ENCODE data around the gene CLSTN2.

The CLSTN2 gene

DNA sequence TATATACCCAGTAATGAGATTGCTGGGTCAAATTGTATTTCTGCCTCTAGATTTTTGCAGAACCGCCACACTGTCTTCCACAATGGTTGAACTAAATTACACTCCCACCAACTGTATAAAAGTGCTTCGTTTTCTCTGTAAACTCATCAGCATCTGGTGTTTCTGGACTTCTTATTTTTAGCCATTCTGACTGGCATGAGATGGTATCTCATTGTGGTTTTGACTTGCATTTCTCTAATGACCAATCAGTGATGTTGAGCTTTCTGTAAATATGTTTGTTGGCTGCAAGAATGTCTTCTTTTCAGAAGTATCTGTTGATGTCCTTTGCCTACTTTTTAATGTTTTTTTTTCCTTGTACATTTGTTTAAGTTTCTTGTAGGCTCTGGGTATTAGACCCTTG, 560.0 kb downstream of the CLSTN2 start:
- H3K9me3 ChIP-seq (ENCODE audit: control insufficient read depth in 1 of 2, low read length in 2 of 2): no peaks in the 10 kb centered on the region
- H3K27me3 ChIP-seq (ENCODE audit: control insufficient read depth in 1 of 2, insufficient read depth in 2 of 2, low read length in 2 of 2): no peaks in the 10 kb centered on the region
- no peaks in the 10 kb centered on the region for H3K4me1 ChIP-seq (ENCODE audit: control insufficient read depth in 1 of 2, insufficient read depth in 2 of 2, low read length in 2 of 2)
- H3K27ac ChIP-seq (ENCODE audit: low read depth, low read length): no peak overlapping the region
- H3K36me3 ChIP-seq (ENCODE audit: control insufficient read depth in 1 of 2, insufficient read depth in 2 of 2, low read length in 2 of 2): no peaks in the 10 kb centered on the region
- H3K4me3 ChIP-seq (ENCODE audit: low read depth in 1 of 2, low read length in 2 of 2): no peak overlapping the region
- H3K9ac ChIP-seq (ENCODE audit: low read depth in 1 of 2, low read length in 2 of 2): no peak overlapping the region

DNA sequence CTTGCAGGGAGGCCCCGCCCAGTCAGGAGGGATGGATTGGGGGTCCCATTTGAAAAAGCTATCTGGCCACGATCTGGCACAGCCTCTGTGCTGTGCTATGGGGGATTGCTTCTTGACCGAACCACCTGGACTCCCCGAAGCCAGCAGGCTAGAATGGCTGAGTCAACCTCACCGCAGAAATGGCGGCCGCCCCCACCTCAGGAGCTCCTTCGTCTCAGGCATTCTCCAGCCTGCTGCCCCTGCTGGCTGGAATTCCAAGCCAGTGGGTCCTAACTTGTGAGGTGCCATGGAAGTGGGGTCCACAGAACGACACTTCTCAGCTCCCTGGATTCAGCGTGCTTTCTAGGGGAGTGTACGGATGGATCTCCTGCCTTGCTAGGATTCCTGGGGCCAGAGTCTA, 562.3 kb downstream of the CLSTN2 start:
- H3K27ac ChIP-seq (ENCODE audit: low read depth, low read length): no peak overlapping the region
- H3K9ac ChIP-seq (ENCODE audit: low read depth in 1 of 2, low read length in 2 of 2): no peak overlapping the region
- H3K36me3 ChIP-seq (ENCODE audit: control insufficient read depth in 1 of 2, insufficient read depth in 2 of 2, low read length in 2 of 2): no peaks in the 10 kb centered on the region
- no peak overlapping the region for H3K4me3 ChIP-seq (ENCODE audit: low read depth in 1 of 2, low read length in 2 of 2)
- no peaks in the 10 kb centered on the region for H3K27me3 ChIP-seq (ENCODE audit: control insufficient read depth in 1 of 2, insufficient read depth in 2 of 2, low read length in 2 of 2)
- no peaks in the 10 kb centered on the region for H3K4me1 ChIP-seq (ENCODE audit: control insufficient read depth in 1 of 2, insufficient read depth in 2 of 2, low read length in 2 of 2)
- no peaks in the 10 kb centered on the region for H3K9me3 ChIP-seq (ENCODE audit: control insufficient read depth in 1 of 2, low read length in 2 of 2)

DNA sequence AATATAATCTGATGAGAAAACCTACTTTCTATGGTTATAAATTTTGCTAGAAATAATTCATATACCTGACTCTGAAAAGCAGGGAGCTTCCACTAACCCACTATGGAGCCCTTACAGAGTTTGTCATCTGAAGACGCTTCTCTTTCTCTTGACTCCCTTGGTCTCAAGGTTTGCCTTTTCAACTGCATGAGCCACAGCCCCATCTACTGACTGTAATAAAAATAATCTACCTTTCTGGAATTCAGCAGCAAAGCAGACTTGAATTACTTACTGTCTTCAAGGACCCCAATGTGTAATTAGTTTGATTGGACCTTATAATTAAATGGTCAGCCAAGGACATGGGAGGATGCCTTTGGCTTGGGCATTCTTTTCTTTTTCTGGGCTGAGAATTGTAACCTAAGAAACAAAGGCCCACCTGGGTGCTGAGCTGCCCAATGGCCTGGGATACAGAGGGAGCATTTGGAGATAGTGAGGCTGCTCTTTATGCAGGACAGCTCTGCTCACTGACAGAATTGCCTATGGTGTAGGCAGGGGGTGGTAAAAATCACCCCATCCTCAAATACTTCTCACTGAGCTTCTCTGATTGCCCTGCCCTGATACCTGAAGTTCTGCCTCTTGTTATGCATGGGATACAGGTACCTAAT, 564.3 kb downstream of the CLSTN2 start:
- H3K4me1 ChIP-seq (ENCODE audit: control insufficient read depth in 1 of 2, insufficient read depth in 2 of 2, low read length in 2 of 2): no peaks in the 10 kb centered on the region
- H3K27me3 ChIP-seq (ENCODE audit: control insufficient read depth in 1 of 2, insufficient read depth in 2 of 2, low read length in 2 of 2): no peaks in the 10 kb centered on the region
- H3K9ac ChIP-seq (ENCODE audit: low read depth in 1 of 2, low read length in 2 of 2): no peak overlapping the region
- H3K4me3 ChIP-seq (ENCODE audit: low read depth in 1 of 2, low read length in 2 of 2): no peak overlapping the region
- no peaks in the 10 kb centered on the region for H3K36me3 ChIP-seq (ENCODE audit: control insufficient read depth in 1 of 2, insufficient read depth in 2 of 2, low read length in 2 of 2)
- H3K9me3 ChIP-seq (ENCODE audit: control insufficient read depth in 1 of 2, low read length in 2 of 2): no peaks in the 10 kb centered on the region
- H3K27ac ChIP-seq (ENCODE audit: low read depth, low read length): no peak overlapping the region

DNA sequence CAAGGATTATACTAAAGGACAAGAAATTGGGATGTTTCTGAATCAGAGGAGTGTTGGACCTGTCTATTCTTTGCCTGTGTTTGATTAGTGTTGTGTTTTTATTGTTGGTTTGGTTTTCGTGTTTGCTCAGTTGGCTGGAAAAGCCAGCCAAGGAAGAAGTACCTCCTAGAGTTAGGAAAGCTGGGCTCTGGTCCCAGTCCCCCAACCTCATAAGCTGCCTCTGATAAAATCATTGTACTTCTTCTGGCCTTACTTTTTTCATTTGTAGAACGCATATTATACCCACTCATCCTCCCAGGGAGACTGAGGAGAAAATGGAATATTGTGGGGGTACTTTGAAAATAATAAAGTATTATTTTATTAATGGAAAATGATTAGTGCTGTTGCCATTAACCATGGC, 565.5 kb downstream of the CLSTN2 start:
- no peak overlapping the region for H3K9ac ChIP-seq (ENCODE audit: low read depth in 1 of 2, low read length in 2 of 2)
- no peaks in the 10 kb centered on the region for H3K27me3 ChIP-seq (ENCODE audit: control insufficient read depth in 1 of 2, insufficient read depth in 2 of 2, low read length in 2 of 2)
- no peak overlapping the region for H3K4me3 ChIP-seq (ENCODE audit: low read depth in 1 of 2, low read length in 2 of 2)
- no peaks in the 10 kb centered on the region for H3K9me3 ChIP-seq (ENCODE audit: control insufficient read depth in 1 of 2, low read length in 2 of 2)
- no peaks in the 10 kb centered on the region for H3K36me3 ChIP-seq (ENCODE audit: control insufficient read depth in 1 of 2, insufficient read depth in 2 of 2, low read length in 2 of 2)
- no peaks in the 10 kb centered on the region for H3K4me1 ChIP-seq (ENCODE audit: control insufficient read depth in 1 of 2, insufficient read depth in 2 of 2, low read length in 2 of 2)
- no peak overlapping the region for H3K27ac ChIP-seq (ENCODE audit: low read depth, low read length)

DNA sequence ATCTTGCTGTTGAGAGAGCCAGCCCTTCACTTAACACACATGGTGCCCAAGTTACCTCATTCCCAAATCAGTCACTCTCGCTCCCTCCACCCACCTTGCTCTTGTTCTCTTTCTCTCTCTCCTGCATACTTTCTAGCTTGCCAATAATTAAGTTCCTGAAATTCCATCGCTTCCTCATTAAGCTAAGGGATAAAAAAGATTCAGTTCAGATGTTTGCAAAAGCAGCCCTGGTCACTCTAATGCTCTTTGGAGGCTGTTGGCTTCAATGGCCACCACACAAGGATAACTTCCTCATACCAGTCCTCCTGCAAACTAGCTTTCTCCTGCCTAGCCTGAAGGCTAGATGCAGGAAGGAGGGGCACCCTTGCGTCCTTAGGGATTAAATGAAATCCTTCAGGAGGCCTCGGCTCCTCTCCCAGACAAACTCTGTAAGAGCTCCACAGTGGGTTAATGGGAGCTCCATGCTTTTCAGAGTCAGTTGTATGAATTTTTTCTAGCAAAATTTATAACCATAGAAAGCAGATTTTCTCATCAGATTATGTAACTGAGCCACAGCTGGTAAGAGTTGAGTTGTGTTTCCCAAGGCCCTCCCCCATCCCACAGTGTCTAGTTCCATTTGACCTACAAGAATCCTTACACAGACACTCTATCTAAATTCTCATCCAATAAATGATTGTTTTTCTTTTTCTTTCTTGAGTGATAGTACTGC, 566.2 kb downstream of the CLSTN2 start:
- Histone ChIP-seq H3K9me3 (ENCODE audit: control insufficient read depth in 1 of 2, low read length in 2 of 2) (no peaks in the 10 kb centered on the region), H3K27ac (ENCODE audit: low read depth, low read length) (no peak overlapping the region), H3K4me3 (ENCODE audit: low read depth in 1 of 2, low read length in 2 of 2) (no peak overlapping the region), H3K27me3 (ENCODE audit: control insufficient read depth in 1 of 2, insufficient read depth in 2 of 2, low read length in 2 of 2) (no peaks in the 10 kb centered on the region), H3K9ac (ENCODE audit: low read depth in 1 of 2, low read length in 2 of 2) (no peak overlapping the region), H3K36me3 (ENCODE audit: control insufficient read depth in 1 of 2, insufficient read depth in 2 of 2, low read length in 2 of 2) (no peaks in the 10 kb centered on the region), H3K4me1 (ENCODE audit: control insufficient read depth in 1 of 2, insufficient read depth in 2 of 2, low read length in 2 of 2) (no peaks in the 10 kb centered on the region)

DNA sequence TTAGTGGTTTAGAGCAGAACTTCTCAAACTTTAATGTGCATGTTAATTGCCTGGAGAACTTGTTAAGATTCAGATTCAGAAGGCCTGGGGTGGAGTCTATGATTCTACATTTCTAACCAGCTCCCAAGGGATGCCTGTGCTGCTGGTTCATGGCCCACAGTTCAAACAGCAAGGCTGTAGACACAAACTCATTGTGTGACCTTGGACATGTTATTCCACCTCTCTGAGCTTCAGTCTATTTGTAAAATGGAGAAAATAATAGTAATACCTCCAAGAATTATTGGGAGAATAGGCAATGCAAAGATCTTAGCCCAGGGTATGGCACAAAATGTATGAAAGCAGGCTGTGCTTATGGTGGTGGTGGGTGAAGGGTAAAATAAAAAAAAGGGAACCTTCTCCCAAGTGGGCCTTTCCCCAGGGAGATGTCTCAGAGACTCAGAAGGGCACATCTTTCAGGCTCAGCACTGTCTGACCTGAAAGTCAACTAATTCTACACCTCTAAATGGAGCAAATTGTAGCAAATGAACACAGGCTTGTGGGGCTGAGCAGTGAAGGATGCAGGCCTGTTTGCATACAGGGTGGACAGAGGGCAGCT, 566.9 kb downstream of the CLSTN2 start:
- Histone ChIP-seq H3K4me1 (ENCODE audit: control insufficient read depth in 1 of 2, insufficient read depth in 2 of 2, low read length in 2 of 2) (no peaks in the 10 kb centered on the region), H3K4me3 (ENCODE audit: low read depth in 1 of 2, low read length in 2 of 2) (no peak overlapping the region), H3K9ac (ENCODE audit: low read depth in 1 of 2, low read length in 2 of 2) (no peak overlapping the region), H3K27me3 (ENCODE audit: control insufficient read depth in 1 of 2, insufficient read depth in 2 of 2, low read length in 2 of 2) (no peaks in the 10 kb centered on the region), H3K9me3 (ENCODE audit: control insufficient read depth in 1 of 2, low read length in 2 of 2) (no peaks in the 10 kb centered on the region), H3K27ac (ENCODE audit: low read depth, low read length) (no peak overlapping the region), H3K36me3 (ENCODE audit: control insufficient read depth in 1 of 2, insufficient read depth in 2 of 2, low read length in 2 of 2) (no peaks in the 10 kb centered on the region)

DNA sequence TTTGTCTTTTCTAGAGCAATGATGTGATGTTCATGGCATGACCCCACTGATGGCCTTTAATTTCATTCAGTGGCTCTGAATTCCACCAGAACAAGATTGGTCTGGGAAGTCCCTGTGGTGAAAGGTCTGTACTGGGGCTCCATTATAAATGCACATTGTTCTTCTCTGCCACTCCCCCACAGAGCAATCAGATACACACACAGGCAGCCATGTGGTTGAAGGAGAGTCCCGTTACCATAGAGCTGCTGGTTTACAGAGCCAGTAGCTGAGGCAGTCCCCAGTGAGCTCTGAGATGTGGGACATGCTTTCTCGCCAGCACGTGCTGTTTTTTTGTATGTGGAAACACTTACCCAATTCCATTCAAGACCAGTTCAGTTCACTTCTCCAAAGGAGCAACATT, 570.2 kb downstream of the CLSTN2 start:
- Histone ChIP-seq H3K4me3 (ENCODE audit: low read depth in 1 of 2, low read length in 2 of 2) (no peak overlapping the region), H3K4me1 (ENCODE audit: control insufficient read depth in 1 of 2, insufficient read depth in 2 of 2, low read length in 2 of 2) (no peaks in the 10 kb centered on the region), H3K36me3 (ENCODE audit: control insufficient read depth in 1 of 2, insufficient read depth in 2 of 2, low read length in 2 of 2) (no peaks in the 10 kb centered on the region), H3K9ac (ENCODE audit: low read depth in 1 of 2, low read length in 2 of 2) (no peak overlapping the region), H3K9me3 (ENCODE audit: control insufficient read depth in 1 of 2, low read length in 2 of 2) (no peaks in the 10 kb centered on the region), H3K27ac (ENCODE audit: low read depth, low read length) (no peak overlapping the region), H3K27me3 (ENCODE audit: control insufficient read depth in 1 of 2, insufficient read depth in 2 of 2, low read length in 2 of 2) (no peaks in the 10 kb centered on the region)

DNA sequence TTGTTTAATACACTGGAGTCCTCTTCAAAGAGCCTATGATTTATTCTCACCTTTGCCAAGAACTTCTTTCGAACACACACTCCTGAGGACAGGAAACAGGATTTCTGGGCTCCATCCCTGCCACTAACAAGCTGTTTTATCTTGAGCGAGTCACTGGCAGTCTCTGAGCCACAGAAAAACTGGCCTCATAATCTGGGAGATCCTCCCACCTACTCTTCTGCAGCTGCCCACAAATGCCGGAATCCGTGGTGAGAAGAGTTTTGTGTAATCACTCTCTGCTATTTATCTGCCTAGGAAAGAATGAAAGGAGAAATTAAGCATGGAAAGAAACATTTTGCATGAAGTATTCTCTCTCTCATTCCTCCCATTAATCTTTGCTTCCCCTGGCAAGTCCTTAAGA, 570.9 kb downstream of the CLSTN2 start:
- no peaks in the 10 kb centered on the region for H3K4me1 ChIP-seq (ENCODE audit: control insufficient read depth in 1 of 2, insufficient read depth in 2 of 2, low read length in 2 of 2)
- H3K36me3 ChIP-seq (ENCODE audit: control insufficient read depth in 1 of 2, insufficient read depth in 2 of 2, low read length in 2 of 2): no peaks in the 10 kb centered on the region
- H3K27me3 ChIP-seq (ENCODE audit: control insufficient read depth in 1 of 2, insufficient read depth in 2 of 2, low read length in 2 of 2): no peaks in the 10 kb centered on the region
- H3K4me3 ChIP-seq (ENCODE audit: low read depth in 1 of 2, low read length in 2 of 2): no peak overlapping the region
- no peaks in the 10 kb centered on the region for H3K9me3 ChIP-seq (ENCODE audit: control insufficient read depth in 1 of 2, low read length in 2 of 2)
- H3K27ac ChIP-seq (ENCODE audit: low read depth, low read length): no peak overlapping the region
- H3K9ac ChIP-seq (ENCODE audit: low read depth in 1 of 2, low read length in 2 of 2): no peak overlapping the region

DNA sequence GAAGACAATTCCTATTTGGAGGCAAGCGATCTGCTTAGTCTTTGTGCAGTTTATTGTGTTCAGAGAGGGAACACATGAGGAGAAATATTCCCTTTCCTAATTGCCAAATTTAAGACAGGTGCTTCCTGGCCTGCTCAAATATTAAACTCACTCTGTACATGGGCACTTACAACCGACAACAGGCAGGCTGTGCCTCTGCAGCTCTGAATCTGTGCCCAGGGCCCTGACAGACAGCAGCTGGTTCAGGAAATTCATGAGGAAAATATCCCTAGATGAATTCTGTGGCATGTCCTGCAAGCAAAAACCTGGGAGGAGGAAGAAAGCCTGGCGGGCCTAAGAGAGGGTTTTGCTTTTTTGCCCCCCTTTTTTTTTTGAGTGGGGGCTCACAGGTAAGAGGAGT, 573.6 kb downstream of the CLSTN2 start:
- Histone ChIP-seq H3K27me3 (ENCODE audit: control insufficient read depth in 1 of 2, insufficient read depth in 2 of 2, low read length in 2 of 2) (no peaks in the 10 kb centered on the region), H3K4me1 (ENCODE audit: control insufficient read depth in 1 of 2, insufficient read depth in 2 of 2, low read length in 2 of 2) (no peaks in the 10 kb centered on the region), H3K27ac (ENCODE audit: low read depth, low read length) (no peak overlapping the region), H3K9ac (ENCODE audit: low read depth in 1 of 2, low read length in 2 of 2) (no peak overlapping the region), H3K4me3 (ENCODE audit: low read depth in 1 of 2, low read length in 2 of 2) (no peak overlapping the region), H3K9me3 (ENCODE audit: control insufficient read depth in 1 of 2, low read length in 2 of 2) (no peaks in the 10 kb centered on the region), H3K36me3 (ENCODE audit: control insufficient read depth in 1 of 2, insufficient read depth in 2 of 2, low read length in 2 of 2) (no peaks in the 10 kb centered on the region)

DNA sequence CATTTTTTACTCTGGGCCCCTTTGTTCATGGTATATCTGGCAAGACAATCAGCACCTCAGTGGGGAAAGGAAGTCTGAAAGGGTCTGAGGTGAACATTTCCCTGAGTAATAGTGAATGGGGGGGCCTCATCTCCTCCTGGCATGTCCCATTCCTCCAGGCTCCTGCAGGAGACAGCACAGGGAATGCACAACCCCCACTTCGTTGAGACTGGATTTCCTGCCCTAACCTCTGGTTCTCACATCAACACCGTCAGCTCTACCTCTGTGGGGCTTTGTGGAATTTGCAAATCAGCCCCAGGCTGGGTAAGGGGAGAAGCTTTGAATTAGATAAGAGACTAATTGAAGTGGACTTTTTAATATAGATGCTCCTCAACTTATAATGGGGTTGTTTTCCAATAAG, 574.5 kb downstream of the CLSTN2 start:
- Histone ChIP-seq H3K4me1 (ENCODE audit: control insufficient read depth in 1 of 2, insufficient read depth in 2 of 2, low read length in 2 of 2) (no peaks in the 10 kb centered on the region), H3K27ac (ENCODE audit: low read depth, low read length) (no peak overlapping the region), H3K4me3 (ENCODE audit: low read depth in 1 of 2, low read length in 2 of 2) (no peak overlapping the region), H3K27me3 (ENCODE audit: control insufficient read depth in 1 of 2, insufficient read depth in 2 of 2, low read length in 2 of 2) (no peaks in the 10 kb centered on the region), H3K36me3 (ENCODE audit: control insufficient read depth in 1 of 2, insufficient read depth in 2 of 2, low read length in 2 of 2) (no peaks in the 10 kb centered on the region), H3K9ac (ENCODE audit: low read depth in 1 of 2, low read length in 2 of 2) (no peak overlapping the region), H3K9me3 (ENCODE audit: control insufficient read depth in 1 of 2, low read length in 2 of 2) (no peaks in the 10 kb centered on the region)

Data from duodenal mucosa (tissue), 2 donors.